ENCODE data around the gene FGR. TPM values are rescaled to one million over a fixed set of nuclear protein-coding genes. Genes with fewer than 3 reads are reported as not detected.
"Not testable (repeated sequence)": the region's sequence is repeated elsewhere in the genome, so short reads cannot be mapped to it uniquely, and the experiment has no call there.

Gene FGR
- total RNA-seq, 1 donor from 2014 or later: 28.6 TPM

- ChIA-PET POLR2A (interaction anchor here (0.9 to 1.7 kb wide), 2 partner anchors 12 to 17 kb away, joined by 3 to 9 read pairs; no protein-coding TSS in a partner anchor), CTCF (interaction anchor here (1.1 to 1.6 kb wide), 3 partner anchors 16 to 251 kb away, joined by 3 to 6 read pairs (median 3); no protein-coding TSS in a partner anchor)
- Mint-ChIP-seq H3K36me3 (ENCODE audit: low read depth) (no peaks in the 10 kb centered on the region), H3K27me3 (no peaks in the 10 kb centered on the region), H3K4me1 (peaks cover 11% of the 10 kb centered on the region), H3K4me3 (no peak overlapping the region), H3K27ac (no peak overlapping the region), H3K9me3 (no peaks in the 10 kb centered on the region)
- DNase-seq (no peak), ATAC-seq (ENCODE audit: low read depth) (no peak)
- intact Hi-C loops (cut with micrococcal nuclease): no loop called here
- TF ChIP-seq, protein P1, sequence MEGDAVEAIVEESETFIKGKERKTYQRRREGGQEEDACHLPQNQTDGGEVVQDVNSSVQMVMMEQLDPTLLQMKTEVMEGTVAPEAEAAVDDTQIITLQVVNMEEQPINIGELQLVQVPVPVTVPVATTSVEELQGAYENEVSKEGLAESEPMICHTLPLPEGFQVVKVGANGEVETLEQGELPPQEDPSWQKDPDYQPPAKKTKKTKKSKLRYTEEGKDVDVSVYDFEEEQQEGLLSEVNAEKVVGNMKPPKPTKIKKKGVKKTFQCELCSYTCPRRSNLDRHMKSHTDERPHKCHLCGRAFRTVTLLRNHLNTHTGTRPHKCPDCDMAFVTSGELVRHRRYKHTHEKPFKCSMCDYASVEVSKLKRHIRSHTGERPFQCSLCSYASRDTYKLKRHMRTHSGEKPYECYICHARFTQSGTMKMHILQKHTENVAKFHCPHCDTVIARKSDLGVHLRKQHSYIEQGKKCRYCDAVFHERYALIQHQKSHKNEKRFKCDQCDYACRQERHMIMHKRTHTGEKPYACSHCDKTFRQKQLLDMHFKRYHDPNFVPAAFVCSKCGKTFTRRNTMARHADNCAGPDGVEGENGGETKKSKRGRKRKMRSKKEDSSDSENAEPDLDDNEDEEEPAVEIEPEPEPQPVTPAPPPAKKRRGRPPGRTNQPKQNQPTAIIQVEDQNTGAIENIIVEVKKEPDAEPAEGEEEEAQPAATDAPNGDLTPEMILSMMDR (IDR thresholded peaks at IDR 0.05): no peak
Observed at GRCh38 chr1:27646676-27647075, 11.7 kb upstream of the FGR start.

DNA sequence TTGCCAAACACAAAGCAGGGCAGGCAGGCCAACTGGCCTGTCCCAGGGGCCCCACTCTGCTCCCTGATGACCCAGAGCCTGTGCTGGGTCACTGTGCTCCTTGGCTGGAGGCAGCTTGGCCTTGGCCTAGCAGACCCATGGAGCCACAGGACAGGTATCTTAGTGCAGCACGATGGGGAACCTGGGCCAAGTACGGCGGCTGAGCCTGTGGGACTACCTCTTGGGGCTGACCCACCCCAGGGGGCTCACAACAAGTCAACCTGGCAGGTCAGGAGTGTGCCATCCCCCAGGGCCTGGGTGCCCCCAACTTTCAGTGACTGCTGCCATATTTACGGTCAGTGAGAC is 10.1 kb upstream of the FGR start:
- Mint-ChIP-seq H3K27ac (no peak overlapping the region), H3K4me3 (no peak overlapping the region), H3K36me3 (ENCODE audit: low read depth) (no peaks in the 10 kb centered on the region), H3K9me3 (no peaks in the 10 kb centered on the region), H3K27me3 (no peaks in the 10 kb centered on the region), H3K4me1 (peaks cover 12% of the 10 kb centered on the region)
- intact Hi-C loops (cut with micrococcal nuclease): no loop called here
- ATAC-seq (ENCODE audit: low read depth): no peak
- DNase-seq: no peak
- POLR2A ChIA-PET: interaction anchor here (1.3 to 2.4 kb wide), 3 partner anchors 11 to 37 kb away, joined by 3 to 29 read pairs (median 5); no protein-coding TSS in a partner anchor
- CTCF ChIA-PET: interaction anchor here (0.8 to 3.0 kb wide), 7 partner anchors 11 to 37 kb away, joined by 3 to 30 read pairs (median 8); no protein-coding TSS in a partner anchor
- TF ChIP-seq, protein P1 (IDR thresholded peaks at IDR 0.05): no peak

DNA sequence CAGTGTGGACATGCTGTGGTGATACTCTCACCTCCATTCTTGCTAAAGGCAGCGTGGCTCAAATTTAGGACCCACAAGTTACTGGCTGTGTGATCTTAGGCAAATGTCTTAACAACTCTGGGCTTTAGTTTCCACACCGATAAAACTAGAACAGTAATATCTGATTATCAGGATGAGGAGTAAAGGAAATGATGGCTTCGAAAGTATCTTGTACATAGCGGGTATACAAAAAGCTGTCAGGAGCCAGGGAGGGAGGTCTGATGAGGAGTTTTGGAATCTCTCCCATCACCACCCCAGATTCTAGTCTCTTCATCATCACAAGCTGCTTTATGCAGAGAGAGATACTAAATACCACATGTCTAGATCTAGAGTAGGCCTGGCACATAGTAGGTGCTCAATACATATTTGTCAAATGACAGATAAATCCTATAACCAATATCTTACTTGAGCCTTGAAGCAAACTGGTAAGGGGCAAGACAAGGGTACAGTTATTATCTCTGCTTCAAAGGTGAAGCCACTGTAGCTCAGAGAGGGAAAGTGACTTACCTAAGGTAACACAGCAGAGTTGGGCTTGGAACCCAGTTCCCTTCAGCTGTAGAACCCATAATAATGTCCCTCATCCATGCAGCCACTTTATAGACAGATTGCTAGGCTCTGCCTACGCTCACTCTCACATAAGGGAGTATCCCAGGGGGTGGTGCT is 9.5 kb upstream of the FGR start:
- DNase-seq (no peak), ATAC-seq (ENCODE audit: low read depth) (no peak)
- no peaks in the 10 kb centered on the region for H3K36me3 Mint-ChIP-seq (ENCODE audit: low read depth)
- peak overlapping the region; percentile 46 for H3K27ac Mint-ChIP-seq
- ChIA-PET POLR2A (interaction anchor here (0.9 to 2.4 kb wide), 4 partner anchors 12 to 36 kb away, joined by 3 to 29 read pairs (median 4); no protein-coding TSS in a partner anchor), CTCF (interaction anchor here (0.8 to 3.0 kb wide), 10 partner anchors 8 to 37 kb away, joined by 3 to 30 read pairs (median 6); no protein-coding TSS in a partner anchor)
- no peak overlapping the region for H3K4me3 Mint-ChIP-seq
- intact Hi-C loops (cut with micrococcal nuclease): loop anchor here (1.0 kb wide), 4 partner anchors 10 to 35 kb away; no protein-coding TSS in a partner anchor
- no peaks in the 10 kb centered on the region for H3K27me3 Mint-ChIP-seq
- TF ChIP-seq, protein P1 (IDR thresholded peaks at IDR 0.05): no peak
- no peaks in the 10 kb centered on the region for H3K9me3 Mint-ChIP-seq
- peaks cover 13% of the 10 kb centered on the region for H3K4me1 Mint-ChIP-seq

- CTCF ChIA-PET: interaction anchor here (0.9 to 3.0 kb wide), 10 partner anchors 9 to 36 kb away, joined by 3 to 30 read pairs (median 6); partner anchors contain the start of gene IFI6
- peak; percentile 99 for ATAC-seq (ENCODE audit: low read depth)
- peak; percentile 53 for DNase-seq
- TF ChIP-seq, protein P1 (IDR thresholded peaks at IDR 0.05): no peak
- Mint-ChIP-seq H3K27ac (peak overlapping the region; percentile 46), H3K27me3 (no peaks in the 10 kb centered on the region), H3K9me3 (no peaks in the 10 kb centered on the region), H3K36me3 (ENCODE audit: low read depth) (no peaks in the 10 kb centered on the region), H3K4me3 (no peak overlapping the region), H3K4me1 (peaks cover 17% of the 10 kb centered on the region)
- POLR2A ChIA-PET: interaction anchor here (0.9 to 2.4 kb wide), 6 partner anchors 13 to 36 kb away, joined by 3 to 29 read pairs (median 4); no protein-coding TSS in a partner anchor
- intact Hi-C loops (cut with micrococcal nuclease): loop anchor here (1.0 kb wide), 4 partner anchors 9 to 34 kb away; no protein-coding TSS in a partner anchor
Observed at GRCh38 chr1:27643600-27644368, 8.8 kb upstream of the FGR start.

DNA sequence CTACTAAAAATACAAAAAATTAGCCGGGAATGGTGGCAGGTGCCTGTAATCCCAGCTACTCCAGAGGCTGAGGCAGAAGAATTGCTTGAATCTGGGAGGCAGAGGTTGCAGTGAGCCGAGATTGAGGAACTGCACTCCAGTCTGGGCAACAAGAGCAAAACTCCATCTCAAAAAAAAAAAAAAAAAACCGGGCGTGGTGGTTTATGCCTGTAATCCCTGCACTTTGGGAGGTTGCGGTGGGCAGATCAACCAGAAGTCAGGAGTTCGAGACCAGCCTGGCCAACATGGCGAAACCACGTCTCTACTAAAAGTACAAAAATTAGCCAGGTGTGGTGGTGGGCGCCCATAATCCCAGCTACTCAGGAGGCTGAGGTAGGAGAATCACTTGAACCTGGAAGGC is 5.5 kb upstream of the FGR start:
- ATAC-seq (ENCODE audit: low read depth); DNase-seq; H3K27ac Mint-ChIP-seq; intact Hi-C loops (cut with micrococcal nuclease); H3K27me3 Mint-ChIP-seq; H3K36me3 Mint-ChIP-seq (ENCODE audit: low read depth); H3K4me3 Mint-ChIP-seq; H3K9me3 Mint-ChIP-seq: not testable (repeated sequence)
- ChIA-PET POLR2A (interaction anchor here (0.7 to 3.4 kb wide), 9 partner anchors 9 to 453 kb away, joined by 3 to 16 read pairs (median 4); no protein-coding TSS in a partner anchor), CTCF (interaction anchor here (1.2 kb wide), 1 partner anchor 22 kb away, joined by 3 read pairs; no protein-coding TSS in a partner anchor)
- H3K4me1 Mint-ChIP-seq: peaks cover 45% of the 10 kb centered on the region

Measured in activated B cell treated with CpG ODN at 0.5 μM for 24 hours (primary cell).